ENCODE data around the gene UBXN11.

UBXN11 gene

DNA sequence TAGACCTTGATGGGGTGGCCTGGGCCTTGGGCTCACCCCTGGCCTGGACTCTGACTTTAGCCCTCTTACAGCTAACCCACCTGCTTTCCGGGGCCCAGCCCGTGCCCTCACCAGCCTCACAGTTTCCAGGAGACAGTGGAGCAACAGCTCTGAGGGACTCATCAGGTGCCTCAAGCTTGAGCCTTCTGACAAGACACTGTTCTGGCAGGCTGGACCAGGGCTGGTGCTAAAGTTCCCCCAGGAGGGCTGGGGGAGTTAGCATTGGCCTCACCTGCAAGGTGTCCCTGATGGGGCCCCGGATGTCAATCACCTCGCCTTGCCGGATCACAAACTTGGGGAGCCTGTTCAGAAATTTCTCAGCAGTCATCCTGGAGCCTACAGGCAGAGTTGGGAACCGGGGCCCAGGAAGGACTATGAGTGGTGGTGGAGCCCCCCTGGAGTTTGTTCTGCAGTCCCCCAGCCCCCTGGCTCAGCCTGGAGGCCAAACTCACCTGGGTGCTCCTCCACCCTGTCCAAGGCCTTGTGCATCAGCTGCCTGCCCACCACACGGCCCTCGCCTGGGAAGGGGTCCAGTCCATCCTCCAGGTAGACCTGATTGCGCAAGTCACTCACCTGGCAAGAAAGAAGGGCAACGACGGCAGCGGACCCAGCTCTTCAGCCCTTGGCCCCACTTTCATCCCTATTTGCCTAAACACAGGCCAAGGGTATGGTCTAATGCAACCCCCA is 22.4 kb downstream of the UBXN11 start:
- DNase-seq, result no peak

DNA sequence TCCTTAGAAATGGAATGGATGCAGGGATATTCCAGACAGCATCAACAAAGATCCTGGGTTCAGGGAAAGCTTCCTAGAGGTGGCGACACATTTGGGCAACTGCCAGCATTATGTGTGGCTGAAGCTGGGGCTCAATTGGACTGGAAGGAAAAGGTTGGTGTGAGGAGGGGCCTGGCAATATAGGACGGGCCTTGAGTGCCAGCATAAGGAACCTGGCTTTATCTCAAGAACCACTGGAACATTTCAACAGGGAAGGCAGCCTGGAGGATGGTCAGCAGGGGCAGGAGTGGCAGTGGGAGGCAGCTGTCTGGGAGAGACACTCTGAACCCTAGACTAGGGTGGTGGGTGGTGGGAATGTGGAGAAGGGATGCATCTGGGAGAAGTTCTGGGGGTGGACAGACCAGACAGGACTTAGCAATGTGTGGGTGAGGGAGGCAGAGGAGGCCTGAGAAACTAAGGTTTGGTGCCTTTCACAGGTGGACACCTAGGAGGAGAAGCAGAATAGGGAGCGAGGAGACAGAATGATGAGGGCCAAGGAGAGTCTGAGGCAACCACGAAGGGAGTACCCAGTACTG is 23.1 kb downstream of the UBXN11 start:
- DNase-seq, result no peak

DNA sequence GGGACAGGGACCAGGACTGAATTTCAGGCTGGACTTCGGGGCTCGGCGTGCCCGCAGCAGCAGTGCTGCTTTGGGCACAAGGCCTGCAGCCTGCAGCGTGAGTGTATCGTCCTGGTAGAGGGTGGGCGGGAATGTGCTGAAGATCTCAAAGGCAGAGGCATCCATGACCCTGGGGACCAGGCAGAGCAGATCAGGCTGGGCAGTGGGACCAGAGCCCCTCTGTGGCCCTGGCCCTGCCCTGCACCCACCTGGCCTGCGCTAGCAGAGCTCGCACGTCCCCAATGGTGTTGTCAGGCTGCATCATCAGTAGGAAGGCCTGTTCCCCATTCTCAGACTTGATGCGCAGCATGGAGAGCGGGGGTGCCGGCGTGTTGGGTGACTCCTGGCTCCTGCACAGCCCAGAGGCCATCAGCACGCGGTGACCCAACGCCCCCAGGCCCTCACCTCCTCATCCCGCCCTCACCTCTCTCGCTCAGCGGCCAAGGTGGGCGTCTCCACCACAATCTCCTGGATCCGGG is 24.0 kb downstream of the UBXN11 start:
- no peak for DNase-seq

DNA sequence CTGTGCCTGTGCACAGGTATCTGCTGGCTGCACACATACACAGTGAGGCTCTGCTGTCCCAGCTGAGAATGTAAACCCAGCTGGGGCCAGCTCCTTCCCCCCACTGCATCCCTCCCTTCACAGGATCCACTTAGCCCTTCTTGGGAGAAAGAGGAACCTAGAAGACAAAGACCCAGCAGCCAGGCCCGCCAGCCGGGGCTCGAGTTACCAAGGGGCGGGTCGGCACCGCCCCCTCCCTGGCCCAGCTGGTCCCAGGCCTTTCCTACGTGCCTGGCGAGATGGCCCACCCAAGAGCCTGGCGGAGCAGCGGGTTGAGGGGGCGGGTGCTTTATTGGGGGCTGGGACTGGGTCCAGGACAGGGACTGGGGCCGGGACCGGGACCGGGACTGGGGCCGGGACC is 24.5 kb downstream of the UBXN11 start:
- no peak for DNase-seq

DNA sequence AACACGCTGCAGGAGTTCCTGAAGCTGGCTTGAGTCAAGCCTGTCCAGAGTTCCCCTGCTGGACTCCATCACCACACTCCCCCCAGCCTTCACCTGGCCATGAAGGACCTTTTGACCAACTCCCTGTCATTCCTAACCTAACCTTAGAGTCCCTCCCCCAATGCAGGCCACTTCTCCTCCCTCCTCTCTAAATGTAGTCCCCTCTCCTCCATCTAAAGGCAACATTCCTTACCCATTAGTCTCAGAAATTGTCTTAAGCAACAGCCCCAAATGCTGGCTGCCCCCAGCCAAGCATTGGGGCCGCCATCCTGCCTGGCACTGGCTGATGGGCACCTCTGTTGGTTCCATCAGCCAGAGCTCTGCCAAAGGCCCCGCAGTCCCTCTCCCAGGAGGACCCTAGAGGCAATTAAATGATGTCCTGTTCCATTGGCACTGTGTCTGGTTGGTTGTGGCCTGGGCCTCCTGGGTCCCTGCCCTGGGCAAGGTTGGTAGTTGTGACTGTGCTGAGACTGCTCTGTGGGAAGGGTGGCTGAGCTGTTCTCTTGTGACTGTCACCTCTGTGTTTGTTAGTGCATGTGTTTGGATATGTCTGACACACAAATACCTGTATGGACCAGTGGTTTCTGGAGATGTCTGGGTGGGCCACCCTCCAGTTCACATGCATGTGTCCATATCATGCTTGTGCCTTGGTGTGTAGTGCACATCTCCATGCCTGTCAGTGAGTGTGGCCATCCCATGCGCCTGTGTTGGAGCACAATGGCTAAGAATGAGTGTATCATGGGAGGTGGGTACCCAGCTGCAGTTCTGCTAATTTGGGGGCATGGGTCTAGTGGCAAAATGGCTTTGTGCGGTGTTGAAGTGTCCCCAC is 25.1 kb downstream of the UBXN11 start:
- DNase-seq, result no peak

DNA sequence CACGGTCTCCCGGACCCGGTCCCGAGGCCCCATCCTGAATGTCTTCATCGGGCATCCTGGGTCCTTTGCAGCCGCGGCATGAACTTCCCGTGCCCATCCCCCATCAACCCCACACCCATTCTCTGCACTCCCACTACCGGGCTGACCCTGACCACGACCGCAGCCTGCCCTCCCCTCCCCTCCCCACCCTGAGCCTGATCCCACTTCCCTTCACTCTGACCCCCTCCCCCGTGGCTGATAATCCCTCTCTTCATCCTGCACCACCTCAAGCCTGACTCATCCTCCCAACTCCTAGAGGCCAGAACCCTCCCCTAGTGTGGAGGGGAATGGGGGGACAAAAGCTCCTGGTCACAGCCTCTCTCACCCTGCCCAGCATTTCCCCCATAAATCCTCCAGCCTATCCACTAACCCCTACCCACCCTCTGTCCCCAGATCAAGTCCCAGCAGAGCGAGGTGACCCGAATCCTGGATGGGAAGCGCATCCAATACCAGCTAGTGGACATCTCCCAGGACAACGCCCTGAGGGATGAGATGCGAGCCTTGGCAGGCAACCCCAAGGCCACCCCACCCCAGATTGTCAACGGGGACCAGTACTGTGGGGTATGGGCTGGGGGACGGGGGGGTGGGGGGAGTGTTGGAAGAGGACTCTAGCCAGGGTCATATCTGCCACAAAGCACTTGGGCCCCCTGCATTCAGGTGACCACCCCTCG is 25.9 kb downstream of the UBXN11 start:
- no peak for DNase-seq

DNA sequence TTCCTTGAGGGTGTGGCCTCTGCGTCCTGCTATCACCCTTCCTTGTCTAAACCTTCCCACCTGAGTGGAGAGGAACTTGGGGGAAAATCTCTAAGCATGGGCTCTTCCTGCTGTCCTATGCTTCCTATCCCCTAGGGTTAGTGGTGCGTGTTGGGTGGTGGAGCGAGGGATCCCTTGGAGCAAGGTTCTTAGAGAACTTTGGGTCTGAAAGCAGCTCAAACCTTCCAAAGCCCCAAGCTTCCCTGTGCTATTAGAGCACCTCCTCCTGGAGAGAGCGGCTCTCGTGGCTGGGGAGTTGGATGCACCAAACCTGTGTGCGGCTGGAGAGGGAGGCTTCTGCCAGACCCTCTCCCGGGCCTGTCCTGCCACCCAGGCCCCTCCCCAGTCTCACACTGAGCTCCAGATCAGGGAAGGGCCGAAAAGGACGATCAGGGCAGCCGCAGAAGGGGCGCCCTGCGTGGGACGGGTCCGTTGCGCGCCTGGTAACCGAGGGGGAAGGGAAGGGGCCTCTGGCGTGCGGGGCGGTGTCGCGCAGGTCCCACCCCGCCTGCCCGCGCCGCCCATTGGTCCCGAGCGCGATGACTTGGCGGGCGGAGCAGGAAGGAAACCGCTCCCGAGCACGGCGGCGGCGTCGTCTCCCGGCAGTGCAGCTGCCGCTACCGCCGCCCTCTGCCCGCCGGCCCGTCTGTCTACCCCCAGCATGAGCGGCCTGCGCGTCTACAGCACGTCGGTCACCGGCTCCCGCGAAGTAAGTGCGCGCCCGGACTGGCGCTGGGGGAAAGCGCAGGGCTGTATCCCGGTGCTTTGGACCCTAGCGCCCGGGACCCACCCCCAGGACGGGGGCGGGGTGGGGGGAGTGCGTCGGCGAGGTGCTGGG is 26.7 kb downstream of the UBXN11 start, which contains the start of gene SH3BGRL3:
Gene SH3BGRL3, plus strand, starts transcription at position 631 of the 877 bp plus-strand sequence. Its CDS starts 70 bp downstream, at position 701.
- DNase-seq, result peak; percentile 47

DNA sequence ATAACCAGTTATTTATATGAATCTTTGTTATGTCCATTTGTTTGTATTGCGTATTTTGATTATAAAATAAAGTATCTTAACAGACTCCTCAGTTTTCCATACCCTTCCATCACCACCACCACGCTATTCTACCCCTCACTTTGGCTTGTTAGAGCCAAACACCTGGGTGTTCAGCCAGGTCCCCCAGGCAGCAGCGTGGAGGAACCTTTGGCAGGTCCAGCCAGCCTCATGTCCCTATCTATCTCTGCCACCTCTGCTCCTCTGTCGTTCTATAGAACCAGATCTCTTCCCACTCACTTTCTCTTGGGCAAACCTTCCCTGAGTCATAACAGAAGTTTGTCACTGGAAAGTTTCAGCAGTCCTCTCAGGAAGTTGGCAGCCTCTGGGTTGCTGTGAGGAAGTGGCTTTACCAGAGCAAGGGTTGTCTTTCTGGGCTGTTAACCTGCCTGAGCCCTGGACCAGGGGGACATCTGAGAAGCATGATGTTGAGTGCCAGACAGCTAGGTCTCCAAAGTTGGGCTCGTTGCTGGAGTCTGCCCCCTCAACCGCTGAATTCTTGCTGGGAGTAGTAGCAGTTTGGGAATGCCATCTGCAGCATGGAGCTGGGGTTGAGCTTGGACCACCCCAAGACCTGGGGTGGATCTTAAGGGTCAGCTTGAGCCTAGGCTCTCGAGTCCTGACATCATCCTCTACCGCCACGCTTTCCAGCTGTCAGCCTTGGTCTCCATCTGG is 27.5 kb downstream of the UBXN11 start:
- no peak for DNase-seq

DNA sequence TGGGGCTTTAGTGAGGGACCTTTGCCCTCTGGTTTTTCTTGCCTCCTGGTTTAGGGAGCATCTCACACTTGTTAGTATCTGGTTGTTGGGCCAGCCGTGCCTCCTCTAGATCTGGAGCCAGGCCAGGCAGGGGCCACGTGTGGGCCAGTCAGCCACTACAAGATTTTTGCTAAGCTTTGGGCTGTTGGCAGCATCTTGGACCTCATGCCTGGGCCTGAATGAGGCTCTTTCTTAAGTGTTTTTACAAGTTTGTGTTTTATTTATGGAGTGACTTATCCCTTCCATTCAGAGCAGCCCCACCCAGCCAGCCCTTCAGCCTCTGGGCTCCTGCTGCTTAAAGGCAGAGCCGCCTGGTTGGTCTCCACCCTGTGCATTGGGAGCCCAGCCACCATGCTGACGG is 28.1 kb downstream of the UBXN11 start:
- no peak for DNase-seq

DNA sequence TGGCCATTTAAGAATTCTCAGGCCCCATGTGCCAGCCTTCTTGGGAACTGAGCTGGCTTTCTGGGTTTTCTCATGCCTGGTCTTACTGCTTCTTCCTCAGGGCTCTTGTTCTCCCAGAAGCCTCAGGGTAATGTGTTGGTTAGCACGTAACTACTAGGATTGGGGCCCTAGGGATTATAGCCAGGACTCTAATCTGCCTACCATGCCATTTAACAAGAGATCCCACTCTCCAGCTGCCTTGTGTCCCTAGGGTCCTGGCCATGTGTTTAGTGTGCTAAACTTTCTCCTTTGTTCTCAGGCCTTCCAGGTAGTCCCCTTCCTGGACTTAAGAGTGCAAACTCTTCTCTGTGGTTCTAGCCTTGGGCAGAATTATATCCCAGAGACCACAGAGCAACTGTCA is 28.7 kb downstream of the UBXN11 start:
- no peak for DNase-seq

DNA sequence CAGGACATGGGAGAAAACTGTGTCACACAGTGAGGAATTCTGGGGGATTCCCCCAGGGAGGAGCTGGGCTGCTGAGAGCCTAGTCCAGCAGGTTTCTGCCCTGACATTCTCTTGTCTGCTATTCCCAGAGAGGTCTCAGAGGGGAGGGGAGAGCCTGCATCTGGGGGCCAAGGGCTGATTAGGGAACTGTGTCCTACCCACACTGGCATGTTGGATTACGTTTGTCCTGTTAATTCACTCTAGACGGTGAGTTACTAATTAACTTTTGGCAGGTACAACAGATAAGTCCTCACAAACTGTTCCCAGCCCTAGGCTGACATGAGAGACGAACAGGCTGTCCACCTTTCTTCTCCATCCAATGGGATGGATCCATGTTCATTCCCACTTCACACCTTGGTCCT is 29.2 kb downstream of the UBXN11 start:
- DNase-seq, result no peak

DNA sequence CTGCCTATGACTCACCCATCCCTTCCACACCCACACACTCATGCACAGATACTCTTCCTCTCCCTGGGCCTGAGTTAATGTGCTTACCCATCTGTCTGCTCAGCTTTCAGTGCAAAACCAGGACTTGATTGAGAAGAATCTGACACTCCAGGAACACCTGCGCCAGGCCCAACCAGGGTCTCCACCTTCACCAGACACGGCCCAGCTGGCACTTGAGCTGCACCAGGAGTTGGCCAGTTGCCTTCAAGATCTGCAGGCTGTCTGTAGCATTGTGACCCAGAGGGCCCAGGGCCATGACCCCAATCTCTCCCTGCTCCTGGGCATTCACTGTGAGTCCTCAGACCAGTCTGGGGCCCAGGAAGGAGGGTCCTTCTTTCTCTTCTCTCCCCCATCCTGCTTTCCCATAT is 30.0 kb downstream of the UBXN11 start:
- DNase-seq, result no peak

DNA sequence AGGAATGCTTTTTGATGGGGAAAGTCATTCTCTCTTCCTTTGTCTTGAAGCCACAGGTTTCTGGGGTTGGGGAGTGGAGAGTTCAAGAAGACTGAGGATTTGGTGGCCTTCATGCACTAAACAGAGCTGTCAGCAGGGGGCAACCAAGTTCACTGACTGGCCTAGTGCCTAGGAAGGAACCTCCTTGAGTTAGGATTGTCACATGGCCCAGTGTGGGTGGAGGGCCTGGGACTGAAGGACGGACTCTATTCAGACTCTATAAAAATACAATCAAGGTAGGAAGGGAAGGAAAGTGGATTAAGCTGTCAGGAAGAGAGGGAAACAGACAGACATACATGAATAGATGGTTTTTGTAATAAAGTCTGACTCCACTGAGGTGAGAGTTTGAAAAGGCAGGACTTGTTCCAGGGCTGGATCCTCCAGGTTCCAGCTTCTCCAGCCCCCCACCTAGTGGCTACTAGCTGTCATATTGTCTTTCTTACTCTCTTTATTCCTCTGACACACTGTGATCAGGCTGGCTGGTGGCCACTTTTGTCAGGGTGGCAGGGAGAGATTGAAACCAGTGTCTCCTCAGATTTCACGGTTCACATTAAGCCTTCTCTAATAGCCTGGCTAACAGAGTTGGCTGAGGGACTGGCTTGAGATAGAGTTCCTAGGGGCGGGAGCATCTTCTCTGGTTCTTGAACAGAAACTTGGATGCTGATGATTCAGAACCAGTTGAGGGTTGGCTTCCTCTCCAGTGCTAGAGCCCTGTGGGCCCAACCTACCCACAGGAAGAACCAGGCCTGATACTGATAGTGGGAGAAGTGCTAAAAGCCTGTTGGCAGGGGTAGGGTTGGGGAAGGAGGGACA is 30.6 kb downstream of the UBXN11 start:
- DNase-seq, result peak; percentile 31

DNA sequence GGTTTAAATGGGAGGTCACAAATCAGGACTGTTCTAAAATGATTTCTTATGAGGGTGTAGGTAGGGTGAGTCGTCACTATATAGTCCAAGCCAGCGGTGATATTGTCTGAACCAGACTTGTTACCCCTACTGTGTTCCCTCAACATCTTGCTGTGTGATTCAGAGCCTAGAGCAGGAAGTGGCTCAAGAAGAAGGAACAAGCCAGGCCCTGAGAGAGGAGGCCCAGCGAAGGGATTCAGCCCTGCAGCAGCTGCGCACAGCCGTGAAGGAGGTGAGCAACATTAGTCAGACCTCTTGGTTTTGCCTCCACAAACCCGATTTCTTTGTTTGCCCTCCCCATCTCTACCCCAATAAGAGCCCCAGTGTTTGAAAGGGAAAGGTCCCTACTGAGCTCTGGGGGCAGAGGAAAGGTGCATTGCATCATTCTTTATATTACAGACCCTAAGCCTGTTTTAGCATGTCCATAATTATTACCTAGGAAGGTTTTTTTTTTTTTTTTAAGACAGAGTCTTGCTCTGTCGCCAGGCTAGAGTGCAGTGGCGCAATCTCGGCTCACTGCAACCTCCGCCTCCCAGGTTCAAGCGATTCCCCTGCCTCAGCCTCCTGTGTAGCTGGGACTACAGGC is 31.5 kb downstream of the UBXN11 start:
- DNase-seq, result no peak

DNA sequence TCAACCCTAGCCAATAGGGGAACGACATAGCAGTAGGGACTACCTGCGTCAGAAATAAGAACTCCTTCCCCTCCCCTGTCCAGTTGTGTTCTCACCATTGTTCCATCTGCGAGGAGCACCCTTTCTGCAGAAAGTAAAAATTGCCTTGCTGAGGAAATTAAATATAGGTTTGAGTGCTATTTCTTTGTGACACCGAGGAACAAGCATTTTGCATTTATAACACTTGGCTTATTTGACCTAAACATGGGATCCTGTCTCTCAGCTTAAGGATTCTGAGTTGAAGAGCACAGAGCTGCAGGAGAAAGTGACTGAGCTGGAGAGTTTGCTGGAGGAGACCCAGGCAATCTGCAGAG is 37.3 kb downstream of the UBXN11 start:
- no peak for DNase-seq

DNA sequence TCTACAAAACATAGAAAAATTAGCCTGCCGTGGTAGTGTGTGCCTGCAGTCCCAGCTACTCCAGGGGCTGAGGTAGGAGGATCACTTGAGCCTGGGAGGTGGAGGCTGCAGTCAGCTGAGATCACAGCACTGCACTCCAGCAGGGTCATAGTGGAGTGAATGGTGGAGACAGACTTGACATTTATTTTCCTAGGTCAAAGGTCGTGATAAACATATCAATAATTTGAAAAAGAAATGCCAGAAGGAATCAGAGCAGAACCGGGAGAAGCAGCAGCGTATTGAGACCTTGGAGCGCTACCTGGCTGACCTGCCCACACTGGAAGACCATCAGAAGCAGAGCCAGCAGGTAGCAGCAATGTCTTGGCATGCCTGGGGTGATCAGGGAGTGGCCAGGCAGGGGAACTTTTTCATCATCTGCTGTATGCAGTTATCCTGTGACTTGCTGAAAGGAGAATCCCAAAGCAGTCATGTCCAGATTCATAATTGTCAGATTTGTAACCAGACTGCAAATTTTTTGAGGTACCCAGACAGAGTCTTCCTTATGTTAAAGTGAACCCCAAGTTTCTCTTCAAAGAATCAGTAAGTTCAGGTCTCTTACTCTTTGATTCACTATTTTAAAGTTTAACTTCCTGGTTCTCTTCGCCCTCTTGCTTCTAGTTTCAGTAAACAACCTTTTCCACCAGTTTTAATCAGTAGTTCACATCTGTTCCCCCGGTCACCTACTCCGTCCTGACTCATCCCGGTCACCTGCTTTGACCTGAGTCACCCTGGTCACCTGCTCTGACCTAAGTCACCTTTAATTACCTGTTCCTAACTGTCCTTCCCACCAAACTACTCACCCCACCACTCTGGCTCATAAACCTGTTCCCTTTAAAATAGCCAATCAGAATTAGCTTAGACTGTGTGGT is 37.9 kb downstream of the UBXN11 start:
- no peak for DNase-seq

DNA sequence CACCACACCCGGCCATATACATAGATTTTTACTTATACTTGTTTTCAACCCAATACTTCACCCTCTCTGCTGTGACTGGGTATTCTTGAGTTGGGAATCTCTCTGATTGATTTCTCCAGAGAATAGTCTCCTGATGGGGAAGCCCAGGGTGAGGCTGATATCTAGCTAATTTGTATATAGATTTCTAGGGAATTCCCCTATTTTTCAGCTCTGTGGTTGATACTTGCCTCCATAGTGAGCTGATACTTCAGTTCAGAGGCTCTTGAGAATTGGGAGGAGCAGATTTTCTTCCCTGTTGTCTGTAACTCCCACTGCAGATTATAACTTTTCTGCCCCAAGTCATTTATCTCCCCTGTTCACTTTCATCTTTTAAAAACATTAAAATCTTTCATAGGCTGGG is 41.0 kb downstream of the UBXN11 start:
- DNase-seq, result no peak

DNA sequence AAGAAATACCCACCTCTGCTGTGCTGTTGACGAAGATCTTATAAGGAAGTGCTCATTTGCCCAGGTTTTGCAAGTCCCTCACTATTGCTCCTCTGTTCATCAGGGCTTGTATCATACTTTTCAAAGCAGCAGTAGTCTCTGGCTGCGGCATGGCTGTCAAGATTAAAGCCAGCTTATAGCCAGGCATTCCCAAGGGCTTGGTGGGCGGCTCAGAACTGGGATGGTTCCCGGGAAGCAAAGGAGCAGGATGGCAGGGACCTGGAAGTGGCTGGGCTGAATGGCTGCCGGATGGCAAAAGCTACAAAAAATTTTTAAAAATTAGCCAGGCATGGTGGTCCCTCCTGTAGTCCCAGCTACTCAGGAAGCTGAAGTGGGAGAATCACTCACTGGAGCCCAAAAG is 43.2 kb downstream of the UBXN11 start:
- no peak for DNase-seq

DNA sequence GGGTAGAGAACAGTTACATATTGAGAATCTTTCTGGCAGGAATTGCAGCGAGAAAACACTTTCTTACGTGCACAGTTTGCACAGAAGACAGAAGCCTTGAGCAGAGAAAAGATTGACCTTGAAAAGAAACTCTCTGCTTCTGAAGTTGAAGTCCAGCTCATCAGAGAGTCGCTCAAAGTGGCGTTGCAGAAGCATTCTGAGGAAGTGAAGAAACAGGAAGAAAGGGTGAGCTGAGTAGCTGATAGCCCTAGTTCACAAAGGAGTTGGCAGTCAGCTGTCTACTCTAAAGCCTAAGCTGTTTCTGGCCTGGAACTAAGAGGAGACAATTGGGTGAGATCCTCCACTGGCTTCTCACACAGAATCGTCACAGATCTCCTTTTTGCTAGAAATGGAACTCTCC is 46.9 kb downstream of the UBXN11 start:
- no peak for DNase-seq

Data from NCI-H1694 (cell line).